Measurements from ENCODE around the gene MYRF.

Gene MYRF

GRCh38 chr11:61776561-61777075 is 24.2 kb downstream of the MYRF start:
- DNase-seq (ENCODE audit: low read depth) = peak; percentile 41

DNA sequence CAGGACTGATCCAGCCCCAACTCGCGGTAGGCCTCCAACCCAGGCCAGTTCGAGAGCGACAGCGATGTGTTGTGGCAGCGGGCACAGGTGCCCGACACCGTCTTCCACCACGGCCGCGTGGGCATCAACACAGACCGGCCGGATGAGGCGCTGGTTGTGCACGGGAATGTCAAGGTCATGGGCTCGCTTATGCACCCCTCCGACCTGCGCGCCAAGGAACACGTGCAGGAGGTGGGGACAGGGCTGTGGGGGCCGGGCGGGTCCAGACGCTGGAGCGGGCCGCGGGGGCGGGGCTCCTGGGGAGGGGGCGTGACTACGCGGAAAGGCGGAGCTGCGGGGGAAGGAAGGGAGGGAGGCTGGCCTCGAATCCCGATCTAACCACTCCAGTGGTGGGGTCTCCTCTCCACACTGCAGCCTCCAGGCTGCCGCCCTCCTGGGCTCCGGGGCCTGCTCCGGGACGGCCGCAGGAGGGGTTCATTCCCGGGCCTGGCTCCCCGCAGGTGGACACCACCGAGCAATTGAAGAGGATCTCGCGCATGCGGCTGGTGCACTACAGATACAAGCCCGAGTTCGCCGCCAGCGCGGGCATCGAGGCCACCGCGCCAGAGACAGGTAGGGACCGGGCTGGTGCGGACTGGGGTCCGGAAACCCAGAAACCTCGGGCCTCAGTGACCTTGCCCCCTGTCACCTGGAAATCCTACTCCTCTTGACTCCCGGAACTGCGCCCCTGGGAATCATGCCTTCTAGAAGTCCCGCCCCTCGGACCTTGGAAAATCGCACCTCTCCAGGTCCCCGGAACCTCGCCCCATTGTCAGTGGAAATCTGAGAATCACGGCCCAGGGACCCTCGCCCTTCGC is 25.0 kb downstream of the MYRF start:
- DNase-seq (ENCODE audit: low read depth) = peak; percentile 54

DNA sequence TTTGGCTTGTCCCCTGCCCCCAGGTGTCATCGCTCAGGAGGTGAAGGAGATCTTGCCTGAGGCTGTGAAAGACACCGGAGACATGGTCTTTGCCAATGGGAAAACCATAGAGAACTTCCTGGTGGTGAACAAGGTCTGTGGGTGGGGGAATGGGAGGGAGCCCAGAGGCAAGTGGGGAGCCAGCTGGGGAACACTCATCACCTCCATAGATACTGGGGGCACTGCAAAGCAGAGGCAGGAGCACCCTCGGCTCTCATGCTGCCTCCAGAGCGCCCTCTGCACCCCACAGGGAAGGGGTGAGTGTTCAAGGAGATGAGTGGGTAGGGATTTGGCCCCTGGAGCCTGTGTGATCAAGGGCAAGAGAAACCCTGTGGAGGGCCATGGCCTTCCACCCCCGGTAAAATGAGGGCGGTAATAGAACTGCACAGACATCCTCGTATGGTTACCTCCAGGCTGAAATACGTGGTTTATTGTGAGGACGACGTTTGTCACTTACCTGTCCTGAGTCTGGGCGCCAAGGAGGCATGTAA is 26.0 kb downstream of the MYRF start:
- no peak for DNase-seq (ENCODE audit: low read depth)

DNA sequence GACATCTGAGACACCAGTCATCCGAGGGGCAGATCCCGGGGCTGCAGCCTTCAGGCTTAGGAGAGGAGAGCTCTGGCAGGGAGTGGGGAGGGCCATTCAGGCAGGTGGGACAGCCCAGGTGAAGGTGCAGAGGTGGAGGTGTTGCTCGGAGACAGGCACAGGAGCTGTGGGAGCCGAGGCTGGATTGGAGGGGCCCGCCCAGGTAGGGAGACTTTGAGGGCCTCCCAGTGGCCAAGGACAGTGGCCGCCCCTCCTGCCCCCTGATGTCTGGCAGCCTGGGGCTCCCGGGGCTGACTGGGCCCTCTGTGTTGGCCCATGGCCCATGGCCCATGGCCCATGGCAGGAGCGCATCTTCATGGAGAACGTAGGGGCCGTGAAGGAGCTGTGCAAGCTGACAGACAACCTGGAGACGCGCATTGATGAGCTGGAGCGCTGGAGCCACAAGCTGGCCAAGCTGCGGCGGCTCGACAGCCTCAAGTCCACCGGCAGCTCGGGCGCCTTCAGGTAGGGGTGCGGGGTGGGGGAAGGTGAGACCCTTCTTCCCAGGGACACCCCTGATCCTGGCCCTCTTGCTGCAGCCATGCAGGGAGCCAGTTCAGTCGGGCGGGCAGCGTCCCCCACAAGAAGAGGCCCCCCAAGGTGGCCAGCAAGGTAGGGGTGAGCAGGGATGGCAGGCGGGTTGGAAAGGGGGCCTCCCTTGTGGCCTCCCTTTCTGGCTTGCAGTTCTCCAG is 26.6 kb downstream of the MYRF start:
- DNase-seq (ENCODE audit: low read depth) = no peak

DNA sequence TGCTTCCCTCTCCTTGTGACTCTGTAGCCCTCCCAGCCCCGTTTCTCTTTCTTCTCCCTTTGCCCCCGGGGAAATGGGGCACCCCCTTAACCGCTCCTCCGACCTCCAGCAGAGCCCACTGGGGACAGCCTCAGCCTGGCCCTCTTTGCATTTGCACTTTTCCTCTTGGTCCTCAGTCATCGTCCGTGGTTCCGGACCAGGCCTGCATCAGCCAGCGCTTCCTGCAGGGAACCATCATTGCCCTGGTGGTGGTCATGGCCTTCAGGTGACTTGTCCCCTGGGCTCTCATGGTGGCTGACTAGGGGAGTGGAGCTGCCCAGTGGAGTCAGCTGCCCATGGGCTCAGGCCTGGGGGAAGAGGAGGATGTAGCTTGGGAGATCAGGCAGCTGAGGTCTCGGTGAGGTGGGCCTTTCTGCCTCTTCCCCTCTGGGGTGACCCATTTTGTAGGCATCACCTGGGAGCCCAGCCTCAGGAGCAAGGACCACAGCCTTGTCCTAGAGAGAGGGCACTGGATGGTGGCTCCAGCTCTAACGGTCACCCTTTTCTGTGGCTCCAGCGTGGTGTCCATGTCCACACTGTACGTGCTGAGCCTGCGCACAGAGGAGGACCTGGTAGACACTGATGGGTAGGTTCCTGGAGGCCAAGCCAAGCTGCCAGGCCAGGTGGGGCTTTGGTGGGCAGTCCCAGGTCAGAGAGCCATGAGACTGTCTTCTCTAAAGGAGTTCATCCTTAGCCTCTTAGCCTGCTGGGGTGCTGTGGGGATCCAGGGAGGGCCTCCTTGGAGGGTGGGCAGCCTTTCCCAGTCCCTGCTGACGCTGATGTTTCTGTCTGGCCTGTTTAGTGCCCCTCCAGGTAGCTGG is 27.5 kb downstream of the MYRF start:
- DNase-seq (ENCODE audit: low read depth) = no peak

GRCh38 chr11:61780581-61781162 is 28.2 kb downstream of the MYRF start:
- DNase-seq (ENCODE audit: low read depth) = no peak

GRCh38 chr11:61781585-61781984 is 29.1 kb downstream of the MYRF start:
- no peak for DNase-seq (ENCODE audit: low read depth)

GRCh38 chr11:61782299-61782698 is 29.9 kb downstream of the MYRF start:
- DNase-seq (ENCODE audit: low read depth) = no peak

DNA sequence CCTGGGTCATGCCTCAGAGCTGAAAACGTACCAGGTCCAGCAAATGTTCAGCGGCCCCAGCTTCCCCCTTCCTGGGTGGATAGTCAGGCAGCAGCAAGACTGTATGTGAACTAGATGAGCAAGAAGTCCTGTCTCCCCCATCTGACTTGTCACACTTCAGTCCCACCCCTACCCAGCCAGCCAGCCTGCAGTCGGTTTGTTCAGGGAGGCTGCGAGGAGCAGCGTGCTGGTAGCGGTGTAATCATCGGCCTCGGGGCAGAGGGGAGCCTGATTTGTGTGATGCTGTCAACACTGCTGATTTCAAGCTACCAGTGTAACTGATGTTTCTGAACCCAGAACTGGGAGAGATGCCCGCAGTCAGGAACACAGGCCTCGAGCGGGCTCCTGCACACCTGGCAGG is 30.4 kb downstream of the MYRF start:
- no peak for DNase-seq (ENCODE audit: low read depth)

DNA sequence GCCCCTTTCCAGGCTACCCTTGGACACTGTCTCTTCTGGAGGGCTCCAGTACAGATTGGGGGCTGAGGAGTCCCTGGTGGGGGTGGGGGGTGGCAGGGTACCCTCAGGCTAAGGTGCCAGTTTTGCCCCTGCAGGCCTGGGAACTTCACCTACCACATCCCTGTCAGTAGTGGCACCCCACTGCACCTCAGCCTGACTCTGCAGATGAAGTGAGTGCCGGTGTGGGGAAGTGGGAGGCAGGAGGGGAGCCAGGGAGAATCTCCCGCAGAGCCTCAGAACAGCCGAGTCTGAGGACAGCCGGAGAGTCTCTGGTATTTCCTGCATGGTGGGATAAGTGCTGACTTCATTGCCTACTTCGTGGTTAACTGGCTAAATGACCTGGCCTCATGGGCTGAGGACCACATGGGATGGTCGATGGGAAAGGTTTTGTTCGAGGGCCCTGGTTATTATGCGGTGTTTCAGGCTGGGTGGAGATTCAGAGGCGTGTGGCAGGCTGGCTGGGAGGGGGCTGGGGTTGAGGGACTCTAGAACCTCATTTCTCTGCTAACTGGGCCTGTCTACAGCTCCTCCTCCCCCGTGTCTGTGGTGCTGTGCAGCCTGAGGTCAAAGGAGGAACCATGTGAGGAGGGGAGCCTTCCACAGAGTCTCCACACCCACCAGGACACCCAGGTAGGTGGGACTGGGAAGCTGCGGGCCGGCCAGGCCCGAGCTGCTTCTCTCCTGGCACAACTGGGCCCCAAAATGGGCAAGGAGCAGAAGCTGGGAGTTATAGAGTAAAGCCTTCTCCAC is 31.5 kb downstream of the MYRF start:
- no peak for DNase-seq (ENCODE audit: low read depth)

- no peak for DNase-seq (ENCODE audit: low read depth)
Measured at GRCh38 chr11:61784506-61784805, 32.0 kb downstream of the MYRF start.

DNA sequence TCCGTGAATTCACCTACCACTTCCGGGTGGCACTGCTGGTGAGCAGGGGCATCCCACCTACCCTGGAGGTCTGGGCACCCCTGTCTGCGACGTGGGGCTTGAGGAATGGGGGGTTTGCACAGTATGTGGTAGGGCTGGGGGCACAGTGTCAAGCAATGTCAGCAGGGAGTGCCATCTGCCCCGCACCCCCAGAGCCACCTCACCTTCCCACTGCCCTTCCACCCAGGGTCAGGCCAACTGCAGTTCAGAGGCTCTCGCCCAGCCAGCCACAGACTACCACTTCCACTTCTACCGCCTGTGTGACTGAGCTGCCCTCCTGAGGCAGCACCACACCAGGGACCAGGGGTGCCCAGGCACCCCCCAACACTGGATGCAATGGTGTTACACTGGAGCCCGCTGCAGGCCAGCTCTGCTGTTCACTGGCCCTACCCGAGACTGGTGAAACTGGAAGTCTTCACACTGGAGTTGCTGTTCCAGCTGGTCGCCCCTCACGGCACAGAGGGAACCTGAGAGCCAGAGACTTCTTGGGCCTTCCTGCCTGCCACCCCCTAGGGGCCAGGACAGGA is 33.5 kb downstream of the MYRF start:
- DNase-seq (ENCODE audit: low read depth) = no peak

GRCh38 chr11:61787928-61788491 is 35.6 kb downstream of the MYRF start:
- no peak for DNase-seq (ENCODE audit: low read depth)

- DNase-seq (ENCODE audit: low read depth) = no peak
Measured at GRCh38 chr11:61791737-61792309, 39.4 kb downstream of the MYRF start.

GRCh38 chr11:61792310-61793082 is 40.1 kb downstream of the MYRF start, which contains the start of the genes FEN1 and TMEM258:
TSS of gene FEN1 (plus strand) at chr11:61792911. CDS start at chr11:61795362, 2,451 bp downstream.
TSS of gene TMEM258 (minus strand) at chr11:61792599. CDS start at chr11:61792558, 41 bp downstream.
- DNase-seq (ENCODE audit: low read depth) = peak; percentile 80

DNA sequence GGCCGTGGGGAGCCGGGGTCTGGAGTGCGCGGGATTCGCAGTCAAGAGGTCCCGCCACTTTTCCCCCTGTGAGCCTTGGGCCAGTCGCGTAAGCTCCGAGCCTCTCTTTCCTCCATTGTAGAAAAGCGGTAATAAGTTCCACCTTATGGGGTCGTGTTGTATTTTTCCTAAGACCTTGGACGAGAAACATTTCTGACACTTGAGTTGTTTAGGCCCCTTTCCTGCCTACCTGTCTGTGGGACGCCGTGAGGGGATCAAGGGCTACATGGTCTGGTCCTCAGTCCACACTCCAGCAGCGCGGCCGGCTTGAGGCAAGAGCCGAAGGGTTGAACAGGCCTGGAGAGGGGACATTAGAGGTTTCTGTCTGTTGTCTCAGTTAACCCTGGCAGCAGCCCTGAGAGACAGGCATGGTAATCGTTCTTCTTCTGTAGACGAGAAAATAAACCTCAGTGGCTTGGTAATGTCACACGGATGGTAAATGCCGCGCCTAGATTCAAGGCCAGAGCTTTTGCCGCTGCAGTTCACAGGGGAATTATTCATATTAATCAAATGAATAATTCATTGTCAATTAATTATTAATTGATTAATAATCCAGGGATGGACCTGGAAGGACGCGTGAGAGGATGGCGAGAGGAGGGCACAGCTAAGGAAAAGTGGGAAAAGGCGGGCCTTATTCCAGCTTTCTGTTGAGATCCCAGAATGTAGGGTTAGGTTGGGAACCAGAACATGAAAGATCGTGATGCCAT is 40.8 kb downstream of the MYRF start:
- DNase-seq (ENCODE audit: low read depth) = no peak

DNA sequence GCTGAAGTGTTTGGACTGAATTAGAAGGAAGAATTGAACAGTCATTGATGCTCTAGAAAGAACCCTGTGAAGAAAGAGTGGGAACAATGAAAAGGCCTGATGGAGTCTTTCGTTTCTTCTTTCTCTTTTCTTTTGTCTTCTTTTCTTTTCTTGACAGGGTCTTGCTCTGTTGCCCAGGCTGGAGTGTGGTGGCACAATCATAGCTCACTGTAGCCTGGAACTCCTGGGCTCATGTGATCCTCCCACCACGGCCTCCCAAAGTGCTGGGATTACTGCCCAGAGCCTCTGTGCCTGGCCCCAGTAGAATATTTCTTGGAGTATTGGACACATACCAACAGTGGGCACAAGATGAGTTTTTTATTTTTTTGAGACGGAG is 41.4 kb downstream of the MYRF start:
- no peak for DNase-seq (ENCODE audit: low read depth)

DNA sequence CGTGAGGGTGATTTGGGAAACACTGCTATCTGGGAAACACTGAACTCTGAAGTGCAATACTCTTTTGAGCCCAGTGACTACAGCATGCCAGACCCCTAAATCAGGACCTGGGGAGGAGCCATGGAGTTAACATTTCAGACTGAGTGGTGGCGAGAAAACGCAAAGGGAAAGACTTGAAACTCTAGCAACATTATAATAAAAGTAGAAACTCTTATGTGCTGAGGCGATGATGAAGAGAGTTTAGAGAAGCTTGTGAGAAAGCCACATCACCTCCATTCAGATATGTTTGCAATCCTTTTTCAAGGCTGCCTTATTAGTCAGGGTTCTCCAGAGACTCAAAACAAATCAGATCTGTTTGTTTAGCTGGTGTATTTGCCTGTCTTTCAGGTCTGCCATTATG is 42.1 kb downstream of the MYRF start:
- no peak for DNase-seq (ENCODE audit: low read depth)
